GM18498 (cell line): Measurements from ENCODE around the gene CNIH1.
"Not testable (repeated sequence)": the region's sequence is repeated elsewhere in the genome, so short reads cannot be mapped to it uniquely, and the experiment has no call there.

Source experiments
- ATAC-seq: cut with Tn5 transposase; IDR thresholded peaks from one replicate; pipeline ENCODE4 v1.9.1; 2021; ENCODE audit warnings: mild to moderate bottlenecking, moderate library complexity; ENCODE audit not compliant: unreplicated experiment

CNIH1 gene

GRCh38 chr14:54435500-54435981, 5.6 kb downstream of the CNIH1 start:
- peak; percentile 46 for ATAC-seq

GRCh38 chr14:54428527-54428926, 12.6 kb downstream of the CNIH1 start:
- no peak for ATAC-seq

GRCh38 chr14:54427871-54428270, 13.3 kb downstream of the CNIH1 start:
- no peak for ATAC-seq

DNA sequence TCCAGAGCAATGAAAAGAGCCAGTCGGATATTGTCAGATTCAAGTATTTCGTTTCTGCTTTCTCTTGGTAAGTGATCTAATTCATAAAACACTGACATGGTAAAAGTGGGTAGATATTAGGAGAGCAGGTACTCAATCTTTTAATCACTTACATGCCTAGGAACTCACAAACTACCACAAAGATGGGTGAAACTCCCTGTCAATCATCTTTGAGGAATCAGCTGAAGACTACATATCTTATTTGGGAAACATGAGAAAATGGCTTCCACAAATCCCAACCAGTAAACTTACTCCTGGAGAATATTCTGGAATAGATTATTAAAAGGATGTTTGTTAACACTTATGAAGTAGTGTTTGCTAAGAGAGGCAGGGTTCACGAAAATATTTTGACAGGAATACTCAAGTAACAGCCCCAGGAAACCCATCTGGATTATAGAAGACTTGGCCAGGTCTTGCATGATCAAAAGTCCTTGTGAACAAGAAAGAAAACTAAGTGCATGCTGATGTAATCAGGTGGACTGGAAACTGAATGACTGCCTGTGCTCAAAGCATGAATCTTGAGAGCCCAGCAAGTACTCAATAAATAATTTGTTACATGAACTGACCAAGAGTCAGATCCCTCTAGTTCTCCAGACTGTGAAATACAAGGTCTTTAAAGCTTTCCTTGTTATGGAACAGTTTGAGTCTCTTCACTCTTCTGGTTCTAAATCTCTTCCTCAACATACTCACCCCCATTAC, 15.5 kb downstream of the CNIH1 start:
- ATAC-seq, result no peak

DNA sequence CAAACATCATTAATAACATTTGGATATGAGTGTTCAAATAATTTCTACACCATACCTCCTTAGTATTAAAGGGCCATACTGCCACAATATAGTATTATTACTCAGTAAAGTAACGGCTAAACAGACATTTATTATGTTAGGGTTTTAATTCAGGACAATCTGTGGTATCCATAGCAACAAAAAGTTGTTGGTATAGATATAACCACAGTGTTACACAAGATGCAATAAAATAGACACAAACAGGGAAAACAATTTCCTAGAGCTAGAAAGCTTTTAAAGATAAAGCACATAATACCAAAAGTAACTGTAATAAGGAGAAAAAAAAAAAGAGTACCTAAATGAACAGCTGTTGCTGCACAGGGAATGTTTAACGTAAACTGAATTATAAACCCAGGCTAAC, 16.1 kb downstream of the CNIH1 start:
- ATAC-seq, result no peak

DNA sequence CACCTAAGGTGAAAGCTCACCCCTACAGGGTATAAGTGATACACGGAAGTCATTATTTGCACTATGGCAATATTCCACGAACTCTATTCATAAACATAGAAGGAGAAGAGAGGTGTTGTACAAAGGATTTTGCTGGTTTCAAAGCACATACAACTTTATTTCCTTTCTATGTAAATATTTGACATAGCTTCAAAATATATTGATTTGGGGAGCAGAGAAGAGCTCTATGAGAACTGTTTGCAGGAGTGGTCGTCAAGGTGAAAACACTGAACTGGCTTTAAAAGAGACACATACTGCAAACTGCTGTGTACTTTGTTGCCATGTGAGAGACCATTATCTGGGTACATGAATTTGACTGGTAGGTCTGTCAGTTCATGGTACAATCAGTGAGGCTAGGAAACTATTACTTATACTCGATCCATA, 16.7 kb downstream of the CNIH1 start:
- no peak for ATAC-seq

- no peak for ATAC-seq
These were observed 17.2 kb downstream of the CNIH1 start for GRCh38 chr14:54423991-54424390.

- no peak for ATAC-seq
These were observed 20.6 kb downstream of the CNIH1 start for GRCh38 chr14:54420478-54421142.

- no peak for ATAC-seq
These were observed 29.8 kb downstream of the CNIH1 start for GRCh38 chr14:54411371-54411770.

DNA sequence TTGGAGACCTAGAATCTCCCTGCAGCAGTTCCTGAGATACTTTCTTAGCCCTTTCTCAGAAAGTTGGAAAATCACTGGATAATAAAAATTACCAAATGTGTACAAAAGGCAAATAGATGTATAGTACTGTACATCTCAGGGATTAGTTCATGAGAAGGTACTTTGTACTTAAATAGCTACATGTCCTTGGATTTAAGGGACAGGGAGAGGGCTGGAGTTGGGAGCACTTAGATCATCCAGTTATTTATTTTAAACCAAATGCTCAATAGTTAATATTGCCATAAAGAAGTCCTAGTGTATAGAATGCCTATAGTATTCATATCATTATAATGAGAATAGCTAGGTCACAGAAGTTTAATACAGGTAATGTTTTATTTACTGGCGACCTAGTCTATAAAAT, 31.0 kb downstream of the CNIH1 start:
- no peak for ATAC-seq

DNA sequence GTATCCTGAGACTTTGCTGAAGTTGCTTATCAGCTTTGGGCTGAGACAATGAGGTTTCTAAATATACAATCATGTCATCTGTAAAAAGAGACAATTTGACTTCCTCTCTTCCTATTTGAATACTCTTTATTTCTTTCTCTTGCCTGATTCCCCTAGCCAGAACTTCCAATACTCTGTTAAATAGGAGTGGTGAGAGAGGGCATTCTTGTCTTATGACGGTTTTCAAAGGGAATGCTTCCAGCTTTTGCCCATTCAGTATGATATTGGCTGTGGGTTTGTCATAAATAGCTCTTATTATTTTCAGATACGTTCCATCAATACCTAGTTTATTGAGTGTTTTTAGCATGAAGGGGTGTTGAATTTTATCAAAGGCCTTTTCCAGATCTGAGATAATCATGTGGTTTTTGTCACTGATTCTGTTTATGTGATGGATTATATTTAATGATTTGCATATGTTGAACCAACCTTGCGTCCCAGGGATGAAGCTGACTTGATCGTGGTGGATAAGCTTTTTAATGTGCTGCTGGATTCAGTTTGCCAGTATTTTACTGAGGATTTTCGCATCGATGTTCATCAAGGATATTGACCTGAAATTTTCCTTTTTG, 37.7 kb downstream of the CNIH1 start:
- not testable (repeated sequence) for ATAC-seq

- ATAC-seq, result no peak
These were observed 41.6 kb downstream of the CNIH1 start for GRCh38 chr14:54399560-54399959.

DNA sequence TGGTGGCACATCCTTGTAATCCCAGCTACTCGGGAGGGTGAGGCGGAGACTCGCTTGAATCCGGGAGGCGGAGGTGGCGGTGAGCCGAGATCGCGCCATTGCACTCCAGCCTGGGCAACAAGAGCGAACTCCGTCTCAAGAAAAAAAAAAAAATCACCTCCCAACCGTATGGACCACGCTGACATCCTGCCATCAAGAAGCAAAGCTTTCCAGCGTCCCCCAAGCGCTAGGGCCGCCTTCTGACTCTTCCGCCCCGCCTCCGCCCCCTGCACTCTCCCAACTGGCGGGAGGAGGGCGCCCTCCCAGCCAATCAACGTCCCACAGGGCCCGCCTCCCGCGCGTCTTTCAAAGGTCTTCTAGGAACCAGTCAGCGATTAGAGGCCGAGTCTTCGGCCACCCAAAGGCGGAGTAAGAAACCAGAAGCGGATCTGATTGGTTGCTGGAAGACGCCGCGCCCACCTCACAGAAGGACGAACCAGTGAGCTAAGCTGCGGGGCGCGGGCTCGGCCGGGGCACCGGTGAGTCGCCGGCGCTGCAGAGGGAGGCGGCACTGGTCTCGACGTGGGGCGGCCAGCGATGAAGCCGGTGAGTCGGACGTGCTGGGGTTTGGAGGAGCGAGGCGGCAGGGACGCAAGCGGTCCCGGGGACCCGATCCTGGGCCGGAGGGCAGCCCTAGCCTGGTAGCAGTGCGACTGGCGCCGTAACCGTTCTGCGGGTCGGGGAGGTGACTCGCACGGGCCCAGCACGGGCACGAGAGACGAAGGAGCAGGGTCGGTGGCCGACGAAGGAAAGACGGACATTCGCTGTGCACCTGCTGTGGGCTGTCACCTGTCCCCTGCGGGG, 44.5 kb downstream of the CNIH1 start, which contains the start of gene CDKN3:
Gene CDKN3 (plus strand): TSS at position 515 of the 843 bp plus-strand sequence. CDS start 62 bp downstream, at position 577.
- ATAC-seq, result peak; percentile 98

GRCh38 chr14:54396183-54396492, 45.0 kb downstream of the CNIH1 start:
- ATAC-seq, result no peak

- no peak for ATAC-seq
These were observed 45.5 kb downstream of the CNIH1 start for GRCh38 chr14:54395716-54396115.

- ATAC-seq, result no peak
These were observed 45.9 kb downstream of the CNIH1 start for GRCh38 chr14:54395284-54395683.

DNA sequence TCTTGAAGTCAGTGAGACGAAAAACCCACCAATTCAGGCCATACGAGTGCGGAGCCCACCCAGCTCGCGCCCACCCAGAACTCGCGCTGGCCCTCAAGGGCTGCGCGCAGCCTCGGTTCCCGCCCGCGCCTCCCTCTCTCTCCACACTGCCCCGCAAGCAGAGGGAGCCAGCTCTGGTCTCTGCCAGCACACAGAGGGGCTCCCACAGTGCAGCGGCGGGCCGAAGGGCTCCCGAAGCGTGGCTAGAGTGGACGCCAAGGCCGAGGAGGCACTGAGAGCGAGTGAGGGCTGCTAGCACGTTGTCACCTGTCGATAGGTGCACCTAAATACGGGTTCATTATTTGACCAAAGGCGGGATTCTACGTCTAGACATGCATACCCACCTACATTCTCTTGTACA, 46.6 kb downstream of the CNIH1 start:
- ATAC-seq, result no peak

DNA sequence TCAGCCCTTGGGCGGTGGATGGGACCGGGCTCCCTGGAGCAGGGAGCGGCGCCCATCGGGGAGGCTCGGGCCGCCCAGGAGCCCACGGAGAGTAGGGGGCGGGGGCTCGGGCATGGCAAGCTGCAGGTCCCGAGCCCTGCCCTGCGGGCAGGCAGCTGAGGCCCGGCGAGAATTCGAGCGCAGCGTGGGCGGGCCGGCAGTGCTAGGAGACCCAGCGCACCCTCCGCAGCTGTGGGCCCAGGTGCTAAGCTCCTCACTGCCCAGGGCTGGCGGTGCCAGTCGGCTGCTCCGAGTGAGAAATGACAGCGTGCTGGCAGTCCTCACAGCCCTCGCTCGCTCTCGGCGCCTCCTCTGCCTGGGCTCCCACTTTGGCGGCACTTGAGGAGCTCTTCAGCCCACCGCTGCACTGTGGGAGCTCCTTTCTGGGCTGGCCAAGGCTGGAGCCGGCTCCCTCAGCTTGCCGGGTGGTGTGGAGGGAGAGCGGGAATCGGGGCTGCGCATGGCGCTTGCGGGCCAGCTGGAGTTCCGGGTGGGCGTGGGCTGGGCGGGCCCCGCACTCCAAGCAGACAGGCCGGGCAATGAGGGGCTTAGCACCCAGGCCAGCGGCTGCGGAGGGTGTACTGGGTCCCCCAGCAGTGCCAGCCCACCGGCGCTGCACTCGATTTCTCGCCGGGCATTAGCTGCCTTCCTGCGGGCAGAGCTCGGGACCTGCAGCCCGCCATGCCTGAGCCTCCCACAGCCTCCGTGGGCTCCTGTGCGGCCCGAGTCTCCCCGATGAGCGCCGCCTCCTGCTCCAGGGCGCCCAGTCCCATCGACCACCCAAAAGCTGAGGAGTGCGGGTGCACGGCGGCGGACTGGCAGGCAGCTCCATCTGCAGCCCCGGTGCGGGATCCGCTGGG, 47.9 kb downstream of the CNIH1 start:
- not testable (repeated sequence) for ATAC-seq

GRCh38 chr14:54392131-54392859, 48.9 kb downstream of the CNIH1 start:
- no peak for ATAC-seq
